NK-92 (cell line): ENCODE data around the gene KRTAP5-3.
"Not testable (repeated sequence)": the region's sequence is repeated elsewhere in the genome, so short reads cannot be mapped to it uniquely, and the experiment has no call there.

Experiments
- DNase-seq: peaks from one replicate; lab custom pipeline; 2025; ENCODE audit not compliant: unreplicated experiment; lab: John Stamatoyannopoulos, UW

The KRTAP5-3 gene

GRCh38 chr11:1584661-1585370 lies 23.4 kb downstream of the KRTAP5-3 start, which contains the start of gene KRTAP5-1:
TSS of gene KRTAP5-1 (minus strand) at chr11:1585283. CDS start at chr11:1585249, 34 bp downstream.
- DNase-seq = not testable (repeated sequence)

- DNase-seq = not testable (repeated sequence)
These were observed 25.4 kb downstream of the KRTAP5-3 start for GRCh38 chr11:1582909-1583308.

GRCh38 chr11:1581976-1582375 lies 26.3 kb downstream of the KRTAP5-3 start:
- no peak for DNase-seq

- no peak for DNase-seq
These were observed 31.4 kb downstream of the KRTAP5-3 start for GRCh38 chr11:1576825-1577224.

- not testable (repeated sequence) for DNase-seq
These were observed 32.5 kb downstream of the KRTAP5-3 start for GRCh38 chr11:1575756-1576155.

- DNase-seq = no peak
These were observed 33.4 kb downstream of the KRTAP5-3 start for GRCh38 chr11:1574933-1575242.

- no peak for DNase-seq
These were observed 33.9 kb downstream of the KRTAP5-3 start for GRCh38 chr11:1574238-1574932.

GRCh38 chr11:1573903-1574237 lies 34.4 kb downstream of the KRTAP5-3 start:
- DNase-seq = no peak

- no peak for DNase-seq
These were observed 35.0 kb downstream of the KRTAP5-3 start for GRCh38 chr11:1573077-1573902.

GRCh38 chr11:1572197-1573076 lies 35.8 kb downstream of the KRTAP5-3 start, which contains the start of gene DUSP8:
TSS of gene DUSP8 (minus strand) at chr11:1572271. CDS start at chr11:1565826, 6,445 bp downstream.
- DNase-seq = peak; percentile 47

- DNase-seq = no peak
These were observed 36.5 kb downstream of the KRTAP5-3 start for GRCh38 chr11:1571760-1572196.

- DNase-seq = no peak
These were observed 37.1 kb downstream of the KRTAP5-3 start for GRCh38 chr11:1570896-1571759.

GRCh38 chr11:1570531-1570895 lies 37.8 kb downstream of the KRTAP5-3 start:
- DNase-seq = no peak

- DNase-seq = no peak
These were observed 38.2 kb downstream of the KRTAP5-3 start for GRCh38 chr11:1570001-1570453.

- DNase-seq = no peak
These were observed 38.9 kb downstream of the KRTAP5-3 start for GRCh38 chr11:1569251-1569780.

- DNase-seq = no peak
These were observed 39.8 kb downstream of the KRTAP5-3 start for GRCh38 chr11:1568441-1568911.

GRCh38 chr11:1567721-1568100 lies 40.6 kb downstream of the KRTAP5-3 start:
- no peak for DNase-seq

- no peak for DNase-seq
These were observed 41.1 kb downstream of the KRTAP5-3 start for GRCh38 chr11:1567052-1567720.
